LoVo (cell line): Measurements from ENCODE around the gene SAMD14.

Experiments
- DNase-seq: peaks from one replicate; pipeline ENCODE4 v3.0.0-alpha.2; 2016; ENCODE audit warnings: low spot score

Gene SAMD14

GRCh38 chr17:50165066-50165465 is 35.1 kb upstream of the SAMD14 start:
- no peak for DNase-seq

- no peak for DNase-seq
Measured at GRCh38 chr17:50164697-50164988, 34.7 kb upstream of the SAMD14 start.

GRCh38 chr17:50163843-50164696 is 34.1 kb upstream of the SAMD14 start:
- DNase-seq, result no peak

GRCh38 chr17:50162466-50163254 is 32.7 kb upstream of the SAMD14 start:
- no peak for DNase-seq

- DNase-seq, result no peak
Measured at GRCh38 chr17:50161911-50162288, 31.9 kb upstream of the SAMD14 start.

- DNase-seq, result peak; percentile 92
Measured at GRCh38 chr17:50161023-50161910, 31.3 kb upstream of the SAMD14 start.

GRCh38 chr17:50157891-50158290 is 27.9 kb upstream of the SAMD14 start:
- DNase-seq, result no peak

GRCh38 chr17:50155115-50155819 is 25.3 kb upstream of the SAMD14 start:
- DNase-seq, result no peak

GRCh38 chr17:50154604-50155003 is 24.6 kb upstream of the SAMD14 start:
- DNase-seq, result no peak

GRCh38 chr17:50153650-50154575 is 24.0 kb upstream of the SAMD14 start:
- no peak for DNase-seq

GRCh38 chr17:50152736-50153135 is 22.8 kb upstream of the SAMD14 start:
- no peak for DNase-seq

- DNase-seq, result peak; percentile 84
Measured at GRCh38 chr17:50151937-50152547, 22.1 kb upstream of the SAMD14 start.

- DNase-seq, result peak; percentile 93
Measured at GRCh38 chr17:50151041-50151936, 21.3 kb upstream of the SAMD14 start.

- DNase-seq, result no peak
Measured at GRCh38 chr17:50150354-50151040, 20.5 kb upstream of the SAMD14 start, which contains the start of gene PPP1R9B. Gene PPP1R9B (minus strand): TSS chr17:50150677. CDS start chr17:50150513, 164 bp downstream.

- peak; percentile 43 for DNase-seq
Measured at GRCh38 chr17:50149417-50150353, 19.7 kb upstream of the SAMD14 start.

- DNase-seq, result no peak
Measured at GRCh38 chr17:50149091-50149416, 19.1 kb upstream of the SAMD14 start.
